H1 (cell line): ENCODE results near the gene HMGCL.

Source experiments
- CEBPB ChIP-seq: IDR thresholded peaks from 2 replicates; pipeline ENCODE4 v1.6.1; 2012; ENCODE audit warnings: low read depth, low read length
- POU5F1 ChIP-seq: IDR thresholded peaks from 2 replicates; pipeline ENCODE4 v1.6.1; 2011; ENCODE audit warnings: low read depth, mild to moderate bottlenecking, low read length, moderate library complexity

- TF ChIP-seq POU5F1 = no peak
- no peak for TF ChIP-seq CEBPB
Observed at GRCh38 chr1:23865543-23865930, 40.3 kb upstream of the HMGCL start.
